ENCODE results near the gene ALDH1L1. TPM values are rescaled to one million over a fixed set of nuclear protein-coding genes. Genes with fewer than 3 reads are reported as not detected.

The ALDH1L1 gene
- total RNA-seq, 4 donors from 2014 or later: 19.2 to 39.9 (median 25.9) TPM

- 30% methylated on average over 2 of the region's 5 CpGs for WGBS
- intact Hi-C loops (cut with DNase I): no loop called here
Observed at GRCh38 chr3:126125341-126125740, 55.0 kb downstream of the ALDH1L1 start.

GRCh38 chr3:126124896-126125295 is 55.5 kb downstream of the ALDH1L1 start:
- 86% methylated on average over 8 of the region's 9 CpGs for WGBS
- no peaks in the 10 kb centered on the region for H3K9me3 ChIP-seq
- peaks cover 0 to 3% (median 0%) of the 10 kb centered on the region in 4 donors for H3K4me1 ChIP-seq
- intact Hi-C loops (cut with DNase I): no loop called here
- no peak overlapping the region for H3K27ac ChIP-seq (replicated peaks in 1 of 4)
- H3K36me3 ChIP-seq: peaks cover 0 to 12% (median 3%) of the 10 kb centered on the region in 4 donors
- DNase-seq (ENCODE audit: extremely low spot score): peak; percentile 83
- TF ChIP-seq CTCF (IDR thresholded peaks at IDR 0.05) (no peak), POLR2A (IDR thresholded peaks at IDR 0.05; ENCODE audit: low read depth) (no peak), EP300 (IDR thresholded peaks at IDR 0.05) (no peak), POLR2AphosphoS5 (IDR thresholded peaks at IDR 0.05) (no peak)
- H3K4me3 ChIP-seq: no peak overlapping the region
- no peaks in the 10 kb centered on the region for H3K27me3 ChIP-seq

More at GRCh38 chr3:126125341-126125740, 55.0 kb downstream of the ALDH1L1 start:
- no peak for DNase-seq (ENCODE audit: extremely low spot score)
- Histone ChIP-seq H3K36me3 (peaks cover 0 to 12% (median 3%) of the 10 kb centered on the region in 4 donors), H3K27me3 (no peaks in the 10 kb centered on the region), H3K4me3 (no peak overlapping the region), H3K27ac (replicated peaks in 1 of 4) (no peak overlapping the region), H3K9me3 (no peaks in the 10 kb centered on the region), H3K4me1 (peaks cover 0 to 3% (median 0%) of the 10 kb centered on the region in 4 donors)
- TF ChIP-seq CTCF (IDR thresholded peaks at IDR 0.05): no peak
- no peak for TF ChIP-seq EP300 (IDR thresholded peaks at IDR 0.05)
- no peak for TF ChIP-seq POLR2A (IDR thresholded peaks at IDR 0.05; ENCODE audit: low read depth)
- TF ChIP-seq POLR2AphosphoS5 (IDR thresholded peaks at IDR 0.05): no peak

GRCh38 chr3:126124148-126124868 is 56.1 kb downstream of the ALDH1L1 start:
- H3K27me3 ChIP-seq: no peaks in the 10 kb centered on the region
- peaks cover 0 to 9% (median 3%) of the 10 kb centered on the region in 4 donors for H3K36me3 ChIP-seq
- no peak overlapping the region for H3K4me3 ChIP-seq
- peaks cover 0 to under 1% (median 0%) of the 10 kb centered on the region in 4 donors for H3K4me1 ChIP-seq
- peak; percentile 86 for DNase-seq (ENCODE audit: extremely low spot score)
- TF ChIP-seq POLR2A (IDR thresholded peaks at IDR 0.05; ENCODE audit: low read depth): no peak
- no peak overlapping the region for H3K27ac ChIP-seq (replicated peaks in 1 of 4)
- intact Hi-C loops (cut with DNase I): no loop called here
- WGBS: 81% methylated on average over 5 of the region's 10 CpGs
- H3K9me3 ChIP-seq: no peaks in the 10 kb centered on the region

- TF ChIP-seq POLR2AphosphoS5 (IDR thresholded peaks at IDR 0.05) (no peak), CTCF (IDR thresholded peaks at IDR 0.05) (no peak), EP300 (IDR thresholded peaks at IDR 0.05) (no peak), POLR2A (IDR thresholded peaks at IDR 0.05; ENCODE audit: low read depth) (no peak)
- Histone ChIP-seq H3K4me3 (no peak overlapping the region), H3K36me3 (peaks cover 0 to 21% (median 5%) of the 10 kb centered on the region in 4 donors), H3K9me3 (no peaks in the 10 kb centered on the region), H3K27me3 (no peaks in the 10 kb centered on the region), H3K4me1 (no peaks in the 10 kb centered on the region), H3K27ac (replicated peaks in 1 of 4) (no peak overlapping the region)
- DNase-seq (ENCODE audit: extremely low spot score): peak; percentile 75
- WGBS: 77% methylated on average over 2 of the region's 4 CpGs
- intact Hi-C loops (cut with DNase I): no loop called here
Observed at GRCh38 chr3:126121632-126122031, 58.8 kb downstream of the ALDH1L1 start.

GRCh38 chr3:126121074-126121473 is 59.3 kb downstream of the ALDH1L1 start:
- Histone ChIP-seq H3K9me3 (no peaks in the 10 kb centered on the region), H3K27ac (replicated peaks in 1 of 4) (no peak overlapping the region), H3K27me3 (no peaks in the 10 kb centered on the region), H3K4me3 (no peak overlapping the region), H3K4me1 (no peaks in the 10 kb centered on the region), H3K36me3 (peaks cover 0 to 26% (median 10%) of the 10 kb centered on the region in 4 donors)
- TF ChIP-seq CTCF (IDR thresholded peaks at IDR 0.05): no peak
- no peak for TF ChIP-seq EP300 (IDR thresholded peaks at IDR 0.05)
- TF ChIP-seq POLR2A (IDR thresholded peaks at IDR 0.05; ENCODE audit: low read depth): no peak
- no peak for TF ChIP-seq POLR2AphosphoS5 (IDR thresholded peaks at IDR 0.05)
- intact Hi-C loops (cut with DNase I): no loop called here
- WGBS: 84% methylated on average over 9 of the region's 9 CpGs
- peak; percentile 37 for DNase-seq (ENCODE audit: extremely low spot score)
